RPMI7951 (cell line): ENCODE results near the gene NLRP5. TPM values are rescaled to one million over a fixed set of nuclear protein-coding genes. Genes with fewer than 3 reads are reported as not detected.
"Not testable (repeated sequence)": the region's sequence is repeated elsewhere in the genome, so short reads cannot be mapped to it uniquely, and the experiment has no call there.

Source experiments
- DNase-seq: peaks from one replicate; pipeline ENCODE4 v3.0.0-alpha.2; 2012; ENCODE audit warnings: low read depth
- total RNA-seq: library from RNA; depleted of rRNA; stranded (reverse); fragments of >200 nt; shearing (Covaris generic); gene quantifications from 2 replicates; pipeline ENCODE4 v1.2.3, GENCODE V29; 2014

NLRP5 gene
- total RNA-seq, 1 experiment from 2014 or later, result not detected

DNA sequence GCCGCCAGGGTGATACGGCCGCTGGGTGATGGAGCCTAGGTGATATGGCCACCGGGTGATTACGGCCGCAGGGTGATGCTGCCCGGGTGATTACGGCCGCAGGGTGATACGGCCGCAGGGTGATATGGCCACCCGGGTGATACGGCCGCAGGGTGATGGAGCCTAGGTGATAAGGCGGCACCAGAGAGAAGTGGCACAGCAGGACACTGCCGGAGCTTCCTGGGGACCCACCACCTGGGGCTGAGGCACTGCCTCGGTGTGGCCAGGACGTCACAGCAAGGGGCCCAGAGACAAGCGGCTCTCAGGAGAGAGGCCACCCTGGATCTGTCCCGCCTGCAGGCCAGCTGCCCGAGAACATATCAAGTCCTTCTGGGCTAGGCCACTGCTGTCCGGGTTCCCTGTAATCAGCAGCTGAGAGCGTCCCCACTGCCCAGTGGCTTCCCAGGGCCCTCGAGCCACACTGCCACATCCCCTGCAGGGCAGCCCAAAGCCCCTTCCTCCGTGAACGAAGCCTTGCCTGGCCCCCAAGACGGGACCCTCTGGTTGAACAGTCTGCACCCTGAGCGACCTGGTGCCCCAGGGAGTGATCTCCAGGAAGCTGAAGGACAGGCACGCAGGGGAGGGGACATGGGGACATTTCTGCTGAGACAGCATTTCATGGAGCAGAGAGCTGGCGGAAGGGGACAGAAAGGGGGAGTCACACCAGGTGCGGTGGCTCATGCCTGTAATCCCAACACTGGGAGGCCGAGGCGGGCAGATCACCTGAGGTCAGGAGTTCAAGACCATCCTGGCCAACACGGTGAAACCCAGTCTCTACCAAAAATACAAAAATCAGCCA, 112.4 kb downstream of the NLRP5 start:
- DNase-seq, result no peak

DNA sequence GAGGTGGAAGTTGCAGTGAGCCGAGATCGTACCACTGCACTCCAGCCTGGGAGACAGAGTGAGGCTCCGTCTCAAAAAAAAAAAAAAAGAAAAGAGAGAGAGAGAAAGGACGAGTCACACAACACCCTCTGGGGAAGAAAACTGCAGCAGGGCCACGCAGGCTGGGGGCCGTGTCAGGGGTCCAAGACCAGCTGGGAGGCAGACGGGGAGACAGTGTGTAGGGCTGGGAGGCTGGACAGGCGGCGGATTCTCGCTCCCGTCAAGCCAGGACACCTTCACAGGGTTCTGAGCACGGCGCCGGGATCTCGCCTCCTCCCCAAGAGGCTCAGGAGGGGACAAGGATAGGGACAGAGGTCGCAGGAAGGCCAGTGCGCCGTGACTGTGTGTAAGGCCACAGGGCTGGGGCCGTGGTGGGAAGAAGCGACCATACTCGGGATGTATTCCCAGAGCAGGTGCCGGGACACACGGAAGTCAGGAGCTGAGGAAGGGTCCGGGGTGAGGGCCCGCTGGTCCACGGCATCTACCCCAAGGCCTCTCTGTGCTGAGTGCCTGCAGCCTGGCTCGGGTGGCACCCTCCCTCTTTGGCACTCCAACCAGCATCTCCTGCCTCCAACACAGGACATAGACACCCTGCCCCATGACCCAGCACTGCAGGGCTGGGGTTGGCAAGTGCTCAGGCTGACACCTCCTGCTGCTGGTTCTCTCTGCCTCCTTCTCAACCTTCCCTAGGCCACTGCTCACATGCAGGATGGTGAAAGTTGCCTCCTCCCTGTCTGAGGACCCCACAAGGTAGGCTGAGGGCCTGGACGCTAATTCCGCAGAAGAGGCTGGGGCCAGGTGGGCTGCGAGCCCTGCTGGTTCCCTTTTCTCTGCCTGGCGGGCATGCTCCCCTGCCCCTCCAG, 113.3 kb downstream of the NLRP5 start:
- no peak for DNase-seq

DNA sequence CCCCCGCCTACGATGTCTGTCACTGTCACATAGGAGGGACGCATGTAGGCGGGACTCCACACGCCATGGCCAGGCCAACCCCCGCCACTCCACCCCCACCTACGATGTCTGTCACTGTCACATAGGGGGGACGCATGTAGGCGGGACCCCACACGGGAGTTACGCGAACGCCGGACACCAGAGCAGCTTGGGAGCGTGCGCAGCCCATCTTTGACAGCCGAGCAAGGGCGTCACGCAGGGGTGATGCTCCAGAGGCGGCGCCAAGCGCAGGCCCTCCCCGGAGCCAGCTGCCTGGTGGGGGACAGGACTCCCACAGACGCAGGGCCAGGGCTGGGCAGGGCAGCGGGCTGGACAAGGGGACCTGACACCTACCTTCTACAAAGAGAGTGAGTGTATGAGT, 114.5 kb downstream of the NLRP5 start:
- DNase-seq, result no peak

DNA sequence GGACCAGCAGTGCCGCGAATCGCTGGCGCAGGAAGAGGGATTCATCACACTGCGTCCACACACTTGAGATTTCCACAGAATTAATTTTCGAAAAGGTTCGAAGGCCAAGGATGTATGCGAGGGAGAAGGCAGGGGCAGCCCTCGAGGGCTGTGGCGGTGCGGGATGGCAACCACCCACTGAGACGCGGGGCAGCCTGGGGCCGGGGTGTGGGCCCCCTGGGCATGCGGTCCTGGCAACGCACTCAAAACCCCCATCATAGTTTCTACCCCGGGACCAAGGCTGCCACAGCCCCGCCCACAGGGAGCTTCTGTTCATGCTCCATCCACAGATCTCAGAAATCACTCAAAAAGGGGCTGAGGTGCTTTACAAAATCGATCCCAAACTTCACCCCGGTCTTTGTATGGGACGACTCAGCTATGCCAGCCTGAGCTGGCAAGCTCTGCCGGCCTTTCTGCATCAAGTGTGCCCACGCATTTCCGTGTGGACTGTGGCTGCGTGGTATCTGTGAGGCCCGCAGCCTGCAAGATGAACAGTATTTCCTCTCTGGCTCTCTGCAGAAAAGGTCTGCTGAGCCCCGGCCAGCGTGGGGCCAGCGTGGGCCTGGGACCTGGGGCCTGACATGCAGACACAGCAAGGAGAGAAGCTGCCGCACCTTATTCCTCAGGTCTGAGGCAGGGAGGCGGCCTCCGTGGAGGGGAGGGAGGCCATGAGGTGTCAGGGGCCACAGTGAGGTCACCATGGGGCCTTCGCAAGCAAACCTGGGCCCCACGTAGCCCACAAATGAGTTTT, 115.4 kb downstream of the NLRP5 start:
- no peak for DNase-seq

DNA sequence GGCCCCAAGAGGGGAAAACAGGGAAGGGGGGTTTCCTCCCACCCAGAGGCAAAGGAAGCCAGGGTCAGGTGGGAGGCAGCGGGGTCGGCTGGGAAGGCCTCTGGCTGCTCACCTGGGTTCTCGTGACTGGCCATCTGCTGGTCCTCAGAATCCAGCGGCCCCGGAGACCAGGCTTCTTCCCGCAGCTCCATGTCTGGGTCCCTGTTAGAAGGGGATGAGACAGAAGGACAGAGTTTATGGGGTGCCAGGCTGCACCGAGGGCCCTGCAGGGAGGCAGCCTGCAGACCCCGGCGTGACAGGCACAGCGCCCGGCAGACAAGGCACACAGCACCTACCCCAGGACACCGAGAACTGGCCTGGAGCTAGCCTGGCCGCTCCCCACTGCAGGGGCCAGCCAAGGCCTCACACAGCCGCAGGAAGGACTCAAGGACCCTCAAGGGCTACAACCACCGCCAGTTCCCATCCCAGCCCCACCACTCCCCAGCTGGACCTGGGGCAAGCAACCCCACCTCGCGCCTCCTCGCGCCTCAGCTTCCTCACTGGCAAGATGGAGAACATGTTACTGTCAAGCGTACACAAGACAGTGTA, 116.5 kb downstream of the NLRP5 start:
- no peak for DNase-seq

DNA sequence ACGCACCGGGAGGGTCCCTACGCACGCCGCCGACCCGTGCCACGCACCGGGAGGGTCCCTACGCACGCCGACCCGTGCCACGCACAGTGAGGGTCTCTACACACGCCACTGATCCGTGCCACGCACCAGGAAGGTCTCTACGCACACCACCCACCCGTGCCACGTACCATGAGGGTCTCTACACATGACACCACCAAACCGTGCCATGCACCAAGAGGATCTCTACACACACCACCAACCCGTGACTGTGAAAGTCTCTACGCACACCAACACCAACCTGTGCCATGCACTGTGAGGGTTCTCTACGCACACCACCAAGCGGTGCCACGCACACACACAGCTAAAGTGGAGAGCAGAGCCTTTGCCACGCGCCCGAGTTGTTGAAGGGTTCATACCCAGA, 117.8 kb downstream of the NLRP5 start:
- DNase-seq, result no peak

DNA sequence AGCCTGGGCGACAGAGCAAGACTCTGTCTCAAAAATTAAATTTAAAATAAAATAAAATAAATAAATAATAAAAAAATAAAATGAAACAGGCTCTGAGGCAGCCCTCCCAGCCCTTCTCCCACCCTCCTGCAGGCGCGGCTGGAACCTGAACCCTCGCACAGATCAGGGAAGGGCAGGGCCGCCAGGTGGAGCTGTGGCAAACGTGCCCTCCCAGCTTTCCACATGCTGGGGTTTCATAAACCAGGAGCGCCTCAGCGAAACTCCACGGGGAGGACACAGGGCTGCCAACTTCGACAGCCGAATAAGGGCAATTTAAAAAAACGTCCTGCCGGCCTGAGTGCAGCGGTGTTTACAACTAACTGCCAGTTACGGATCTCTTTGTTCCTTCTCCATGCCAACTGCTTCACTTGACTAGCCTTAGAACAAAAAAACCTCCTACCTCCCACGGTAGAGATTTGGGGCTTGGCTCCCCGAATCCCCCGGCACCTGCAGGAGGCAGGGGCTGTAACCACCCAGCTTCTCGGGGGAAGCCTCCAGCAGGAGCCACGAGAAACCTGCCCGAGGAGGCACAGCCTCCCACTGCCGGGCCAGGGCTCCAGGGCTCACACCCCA, 118.6 kb downstream of the NLRP5 start:
- no peak for DNase-seq

DNA sequence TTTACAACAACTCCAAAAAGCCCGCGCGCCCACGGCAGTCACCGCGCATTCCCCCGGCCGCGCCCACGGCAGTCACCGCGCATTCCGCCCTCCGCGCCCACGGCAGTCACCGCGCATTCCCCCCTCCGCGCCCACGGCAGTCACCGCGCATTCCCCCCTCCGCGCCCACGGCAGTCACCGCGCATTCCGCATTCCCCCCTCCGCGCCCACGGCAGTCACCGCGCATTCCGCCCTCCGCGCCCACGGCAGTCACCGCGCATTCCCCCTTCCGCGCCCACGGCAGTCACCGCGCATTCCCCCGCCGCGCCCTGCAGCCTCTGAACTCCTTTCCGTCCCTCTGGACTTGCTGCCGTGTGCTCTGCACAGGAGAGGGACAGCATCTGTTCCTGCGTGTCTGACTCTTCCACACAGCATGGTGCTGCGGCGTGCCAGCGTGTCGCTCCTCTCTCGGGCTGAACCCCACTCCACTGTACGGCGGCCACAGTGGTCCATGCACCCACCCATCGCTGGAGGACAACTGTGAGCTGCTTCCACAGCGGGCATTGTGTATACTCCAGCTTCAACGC, 119.3 kb downstream of the NLRP5 start:
- DNase-seq, result not testable (repeated sequence)

DNA sequence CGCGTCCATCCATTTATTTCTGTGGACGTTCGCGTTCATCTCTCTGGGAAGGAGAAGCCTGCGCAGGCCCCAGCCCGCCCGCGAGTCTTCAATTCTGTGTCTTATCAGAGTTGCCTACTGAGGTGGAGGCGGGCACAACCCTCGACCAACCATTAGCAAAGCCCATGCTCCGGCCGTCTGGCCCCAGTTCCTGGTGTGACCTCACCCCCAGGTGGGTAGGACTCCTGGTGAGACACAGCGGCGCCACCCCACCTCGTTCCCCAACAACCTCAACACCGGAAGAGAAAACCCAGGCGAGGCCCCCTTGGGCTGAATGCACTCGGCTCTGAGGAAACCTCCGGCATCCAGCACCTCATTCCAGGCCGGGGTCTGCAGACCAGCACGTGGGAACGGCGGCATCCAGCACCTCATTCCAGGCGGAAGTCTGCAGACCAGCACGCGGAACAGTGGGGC, 119.8 kb downstream of the NLRP5 start:
- DNase-seq, result no peak

DNA sequence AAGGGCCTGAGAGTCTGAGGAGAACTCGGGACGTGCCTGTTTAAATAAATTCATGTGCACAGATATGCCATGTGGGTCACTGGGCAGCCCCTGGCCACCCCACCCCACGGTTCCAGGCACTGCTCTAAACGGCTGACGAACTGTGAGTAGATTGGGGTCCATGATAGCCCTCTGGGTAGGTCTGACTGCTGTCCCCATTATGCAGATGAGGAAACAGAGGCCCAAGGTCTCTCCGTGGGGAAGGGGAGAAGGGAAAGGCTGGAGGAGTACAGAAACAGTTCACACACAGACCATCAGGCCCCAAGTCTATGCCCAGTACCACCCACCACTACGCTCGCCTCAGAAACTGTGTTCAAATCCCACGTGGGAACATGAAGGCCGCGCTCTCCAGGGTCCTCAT, 120.4 kb downstream of the NLRP5 start:
- DNase-seq, result no peak

DNA sequence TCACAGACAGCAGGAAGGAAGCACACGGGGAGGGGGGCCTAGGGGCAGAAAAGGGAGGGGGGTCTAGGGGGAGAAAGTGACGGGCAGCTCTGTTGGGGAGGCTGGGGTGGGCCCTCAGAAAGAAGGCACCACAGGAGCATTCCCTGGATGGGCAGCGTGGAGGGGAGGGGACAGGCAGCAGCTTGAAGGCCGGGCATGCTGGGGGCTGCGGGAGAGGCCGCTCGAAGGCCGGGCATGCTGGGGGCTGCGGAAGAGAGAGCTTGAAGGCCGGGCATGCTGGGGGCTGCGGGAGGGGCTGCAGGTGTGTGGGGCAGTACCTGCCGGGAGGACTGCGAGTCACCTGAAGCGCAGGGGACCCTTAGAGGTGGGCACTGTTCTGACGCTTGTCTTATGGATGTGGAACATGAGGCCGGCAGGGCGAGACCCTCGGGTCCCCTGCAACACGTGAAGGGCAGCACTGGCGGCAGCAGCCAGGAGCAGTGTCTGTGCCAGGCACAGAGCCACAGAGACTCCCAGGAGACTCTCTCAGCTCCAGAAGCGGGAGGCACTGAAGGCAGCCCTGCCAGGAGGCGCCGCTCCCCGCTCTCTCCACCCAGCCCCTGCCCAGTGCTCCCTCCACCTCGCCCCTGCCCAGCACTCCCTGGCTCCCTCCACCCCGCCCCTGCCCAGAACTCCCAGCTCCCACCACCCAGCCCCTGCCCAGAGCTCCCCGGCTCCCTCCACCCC, 121.2 kb downstream of the NLRP5 start:
- DNase-seq, result no peak

DNA sequence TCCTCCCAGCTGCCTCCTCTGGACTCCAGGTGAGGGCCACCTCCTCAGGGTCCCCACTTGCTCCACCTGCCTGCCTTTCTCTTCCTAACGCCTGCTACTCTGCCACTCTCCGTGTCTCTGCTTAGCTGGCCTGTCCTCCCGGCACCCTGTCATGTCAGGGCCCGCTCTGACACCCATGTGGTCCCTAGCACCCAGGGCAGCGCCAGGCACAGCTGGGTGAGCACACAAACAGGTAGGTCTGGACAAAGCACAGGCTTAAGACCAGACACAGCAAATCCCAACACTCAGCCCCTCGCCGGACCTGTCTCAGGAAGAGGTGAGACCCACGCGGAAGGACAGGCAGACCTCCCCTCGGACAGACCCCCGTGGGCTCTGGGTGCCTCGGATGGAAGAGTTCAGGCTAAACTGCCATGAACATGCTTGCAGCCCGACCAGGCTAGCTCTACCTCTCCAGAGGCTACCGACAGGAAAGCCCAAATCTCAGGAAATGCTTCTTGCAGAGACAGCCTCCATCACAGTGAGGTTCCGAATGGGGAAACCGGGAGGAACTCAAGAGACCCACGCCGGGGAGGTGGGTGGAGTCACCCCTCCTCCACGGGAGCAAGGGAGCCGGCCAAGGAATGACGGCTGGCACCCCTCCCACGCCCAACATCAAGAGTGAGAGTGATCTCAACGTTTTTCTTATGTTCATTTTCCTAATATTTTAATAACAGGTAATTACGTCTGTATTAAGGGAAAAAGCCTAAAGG, 122.0 kb downstream of the NLRP5 start:
- no peak for DNase-seq

DNA sequence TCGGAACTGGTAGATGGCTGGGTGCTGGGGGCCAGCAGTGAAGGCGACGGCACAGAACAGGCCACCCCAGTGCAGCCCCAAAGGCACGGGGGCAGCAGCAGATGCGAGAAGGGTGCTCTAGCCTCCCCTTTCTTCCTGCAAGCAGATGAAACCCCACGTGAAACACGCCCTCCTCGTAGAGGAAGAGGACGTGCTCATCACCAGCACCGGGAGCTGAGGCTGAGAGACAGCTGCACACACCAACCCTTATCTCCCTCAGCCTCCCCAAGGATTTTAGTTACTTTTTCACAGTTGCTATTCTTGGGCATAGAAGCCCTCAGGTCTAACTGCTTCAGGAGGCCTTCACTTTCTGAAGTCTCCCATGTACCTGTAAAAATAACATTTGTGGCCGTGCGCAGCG, 122.7 kb downstream of the NLRP5 start:
- no peak for DNase-seq

DNA sequence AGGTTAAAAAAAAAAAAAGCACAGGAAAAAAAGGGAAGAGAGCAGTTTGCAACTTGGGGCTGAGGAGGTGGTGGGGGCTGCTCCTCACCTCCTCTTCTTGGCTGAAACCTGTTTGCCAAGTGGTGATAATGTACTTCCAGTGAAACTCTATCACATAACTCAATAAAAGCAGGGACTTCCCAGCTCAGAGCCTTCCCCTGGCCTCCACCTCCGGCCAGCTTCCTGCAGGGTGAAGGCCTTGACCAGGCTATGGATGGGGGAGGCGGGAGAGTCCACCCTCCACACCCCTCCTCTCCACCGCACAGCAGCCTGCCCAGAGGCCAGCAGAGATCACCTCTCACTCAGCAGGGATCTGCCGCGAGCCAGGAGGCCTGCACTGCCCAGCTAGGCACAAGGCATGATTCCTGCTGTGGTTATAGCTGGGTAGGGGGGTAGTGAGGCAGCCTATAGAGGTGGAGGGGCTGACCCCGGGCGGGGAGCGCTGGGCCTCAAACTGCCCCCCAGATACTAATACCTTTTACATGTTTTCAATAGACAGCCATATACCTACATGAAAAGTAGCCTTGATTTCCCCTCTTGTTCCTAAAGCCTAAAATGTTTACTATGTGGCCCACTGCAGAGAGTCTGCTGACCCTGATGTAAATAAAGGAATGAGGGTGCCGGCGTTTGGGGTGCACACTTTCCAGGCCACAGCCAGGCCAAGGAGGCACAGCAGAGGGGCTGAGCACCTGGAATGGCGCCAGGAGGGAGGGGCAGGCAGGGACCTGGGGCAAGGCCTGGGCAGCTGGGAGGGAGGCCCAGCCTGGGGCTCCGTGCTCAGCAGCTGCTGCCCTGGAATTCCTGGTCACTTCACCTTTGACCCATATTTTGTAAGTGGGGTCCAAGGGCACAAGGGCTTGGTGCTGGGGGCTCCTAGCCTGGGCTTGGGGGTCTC, 124.2 kb downstream of the NLRP5 start:
- no peak for DNase-seq
